Measurements from ENCODE around the gene FKBP6.
"Not testable (repeated sequence)": the region's sequence is repeated elsewhere in the genome, so short reads cannot be mapped to it uniquely, and the experiment has no call there.

Gene FKBP6

GRCh38 chr7:73324081-73324845 lies 3.7 kb upstream of the FKBP6 start:
- not testable (repeated sequence) for FAIRE-seq

GRCh38 chr7:73325424-73325823 lies 2.5 kb upstream of the FKBP6 start:
- not testable (repeated sequence) for FAIRE-seq

- not testable (repeated sequence) for FAIRE-seq
Measured at GRCh38 chr7:73327449-73327848, 512 bp upstream of the FKBP6 start.

DNA sequence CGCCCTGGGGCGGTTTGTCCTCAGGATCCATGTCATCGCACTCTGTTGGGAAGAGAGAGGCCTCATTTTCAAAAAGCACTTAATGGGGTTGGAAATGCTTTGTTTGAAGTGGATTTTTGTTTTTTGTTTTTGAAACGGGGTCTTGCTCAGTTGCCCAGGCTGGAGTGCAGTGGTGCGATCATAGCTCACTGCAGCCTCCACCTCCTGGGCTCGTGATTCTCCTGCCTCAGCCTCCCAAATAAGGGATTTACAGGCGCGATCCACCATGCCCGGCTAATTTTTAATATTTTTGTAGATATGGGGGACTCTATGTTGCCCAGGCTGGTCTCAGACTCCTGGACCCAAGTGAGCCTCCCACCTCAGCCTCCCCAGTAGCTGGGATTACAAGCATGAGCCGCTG lies 735 bp downstream of the FKBP6 start:
- no peak for FAIRE-seq

- no peak for FAIRE-seq
Measured at GRCh38 chr7:73329861-73330581, 2.1 kb downstream of the FKBP6 start.

GRCh38 chr7:73330772-73331171 lies 2.8 kb downstream of the FKBP6 start:
- no peak for FAIRE-seq

DNA sequence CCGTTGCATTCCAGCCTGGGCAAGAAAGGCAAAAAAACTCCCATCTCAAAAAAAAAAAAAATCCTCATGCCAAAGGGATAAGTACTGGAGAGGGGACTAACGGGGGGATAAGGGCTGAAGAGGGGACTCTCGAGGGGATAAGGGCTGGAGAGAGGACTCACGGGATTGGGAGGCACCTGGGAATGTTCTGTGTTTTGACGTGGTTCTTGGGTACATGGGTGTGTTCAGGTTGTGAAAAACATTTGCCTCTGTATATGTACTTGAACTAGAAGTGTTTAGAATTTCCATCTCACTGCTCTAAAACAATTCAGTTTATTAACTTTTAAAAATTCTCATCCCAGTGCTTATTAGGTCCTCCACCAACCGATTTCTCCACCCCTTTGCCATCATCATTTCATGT lies 4.5 kb downstream of the FKBP6 start:
- no peak for FAIRE-seq

GRCh38 chr7:73338321-73338720 lies 10.4 kb downstream of the FKBP6 start:
- FAIRE-seq, result no peak

DNA sequence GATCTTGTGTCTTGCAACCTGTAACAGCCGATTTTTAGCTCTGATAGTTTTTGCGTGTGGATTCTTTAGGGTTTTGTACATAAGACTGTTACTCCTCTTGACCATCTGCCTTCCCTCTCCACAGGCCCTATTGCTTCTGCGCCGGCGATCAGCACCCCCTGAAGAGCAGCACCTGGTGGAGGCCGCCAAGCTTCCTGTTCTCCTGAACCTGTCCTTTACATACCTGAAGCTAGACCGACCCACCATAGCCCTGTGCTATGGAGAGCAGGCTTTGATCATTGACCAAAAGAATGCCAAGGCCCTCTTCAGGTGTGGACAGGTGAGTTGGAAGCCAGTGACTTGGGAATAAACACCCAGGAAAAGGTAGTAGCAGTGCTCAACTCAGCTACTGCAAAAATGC lies 12.6 kb downstream of the FKBP6 start:
- FAIRE-seq, result no peak

DNA sequence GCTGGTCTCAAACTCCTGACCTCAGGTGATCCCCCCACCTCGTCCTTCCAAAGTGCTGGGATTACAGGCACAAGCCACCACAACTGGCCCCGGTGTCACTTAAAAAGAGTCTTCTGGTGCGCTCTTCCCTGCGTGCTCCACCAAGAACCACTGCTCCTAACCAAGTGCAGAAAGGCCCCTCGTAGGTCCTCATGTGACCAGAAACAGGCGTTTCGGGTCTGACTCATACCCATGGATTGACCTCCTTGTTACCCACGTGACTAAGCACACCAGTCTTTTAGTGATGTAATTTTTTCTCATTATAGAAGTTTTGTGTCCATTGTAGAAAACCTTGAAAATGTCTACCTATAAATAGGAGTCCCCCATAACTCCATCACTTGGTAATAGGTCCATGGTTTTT lies 13.9 kb downstream of the FKBP6 start:
- FAIRE-seq, result no peak

GRCh38 chr7:73342645-73343044 lies 14.7 kb downstream of the FKBP6 start:
- FAIRE-seq, result no peak

GRCh38 chr7:73343671-73344380 lies 15.9 kb downstream of the FKBP6 start:
- FAIRE-seq, result no peak

DNA sequence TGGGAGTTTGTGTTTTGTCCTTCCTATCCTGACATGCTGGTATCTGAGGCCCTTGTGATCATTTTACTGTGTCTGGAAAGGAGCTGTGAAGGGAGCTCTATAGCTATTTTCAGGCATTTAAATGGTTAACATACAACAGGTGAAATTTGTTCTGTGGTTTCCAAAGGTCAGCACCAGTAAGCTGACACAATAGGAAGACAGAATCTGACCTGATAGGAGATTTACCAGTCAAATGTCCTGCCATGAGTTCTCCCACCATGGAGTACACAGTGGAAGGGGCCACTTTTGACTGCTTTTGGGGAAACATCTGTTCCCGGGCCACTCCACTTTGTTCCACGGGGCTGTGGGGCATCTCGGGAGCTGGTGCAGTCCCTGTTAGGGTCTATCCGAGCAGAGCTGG lies 17.6 kb downstream of the FKBP6 start:
- no peak for FAIRE-seq

DNA sequence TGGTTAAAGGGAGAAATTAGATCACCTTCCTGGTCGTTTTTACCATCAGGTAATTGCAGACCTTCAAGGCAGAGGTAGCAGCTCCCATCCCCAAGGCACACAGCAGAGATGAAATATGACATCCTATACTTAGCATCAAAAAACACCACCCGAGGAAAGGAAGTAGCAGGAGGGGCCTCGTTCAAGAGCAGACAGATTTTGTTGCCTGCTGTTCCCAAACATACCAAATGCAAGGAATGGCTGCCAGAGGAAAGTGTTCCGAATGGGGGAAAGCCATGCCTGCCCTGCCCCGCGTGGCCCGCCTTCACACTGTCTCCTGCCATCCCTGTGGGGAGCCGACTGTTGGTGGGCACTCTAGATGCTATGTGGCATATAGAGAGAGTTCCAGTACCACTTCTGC lies 18.0 kb downstream of the FKBP6 start:
- no peak for FAIRE-seq

DNA sequence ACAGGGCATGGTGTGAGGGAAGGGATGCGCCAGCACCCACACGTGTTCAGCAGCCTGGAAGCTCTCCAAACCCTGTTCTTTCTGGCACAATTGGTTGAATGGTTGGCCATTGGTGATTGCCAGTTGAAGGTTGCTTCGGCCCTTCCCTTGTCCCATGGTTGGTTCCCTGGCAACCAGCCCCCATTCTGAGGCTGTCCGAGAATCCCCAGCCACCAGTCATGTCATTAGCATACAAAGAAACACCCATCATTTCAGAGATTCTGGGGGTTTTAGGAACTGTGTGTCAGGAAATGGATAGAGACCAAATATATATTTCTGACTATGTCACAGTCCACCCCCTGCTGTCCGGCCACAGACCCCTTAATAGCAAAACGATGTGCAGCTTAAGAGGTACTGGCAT lies 21.8 kb downstream of the FKBP6 start:
- no peak for FAIRE-seq

DNA sequence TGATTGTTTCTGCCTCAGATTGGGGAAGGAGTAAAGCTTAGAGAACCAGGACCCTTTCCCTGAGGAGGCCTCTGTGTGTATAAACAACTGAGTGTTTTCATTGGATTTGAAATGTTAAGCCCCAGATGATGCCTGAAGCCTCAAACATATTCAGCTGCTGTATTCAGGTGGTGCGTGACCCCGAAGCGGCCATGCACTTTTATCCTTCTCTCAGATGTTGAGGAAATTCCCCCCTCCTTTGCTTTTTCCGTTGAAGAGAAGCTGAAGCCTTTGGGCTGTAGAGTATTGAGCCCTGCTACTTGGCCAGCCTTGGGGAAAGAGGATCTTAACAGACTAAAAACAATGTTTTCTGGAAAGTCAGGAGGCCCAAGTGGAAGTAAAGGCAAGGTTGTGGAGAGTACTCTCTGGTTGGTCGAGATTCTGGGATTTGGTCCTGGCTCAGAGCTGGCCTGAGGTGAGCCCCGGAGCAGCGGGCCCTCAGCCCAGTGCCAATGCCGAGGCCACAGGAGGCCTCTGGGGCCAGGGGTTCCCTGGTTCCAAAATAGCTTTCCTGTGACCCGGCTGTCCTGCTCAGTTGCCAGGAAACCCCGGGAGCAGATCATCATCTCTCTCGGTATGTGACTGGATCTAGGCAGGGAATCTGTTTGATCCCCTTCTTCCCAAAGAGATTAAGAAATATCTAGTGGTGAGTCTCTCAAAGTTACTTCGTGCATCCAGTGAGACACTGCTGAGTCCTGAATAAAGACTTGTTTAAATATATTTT lies 22.5 kb downstream of the FKBP6 start:
- no peak for FAIRE-seq

DNA sequence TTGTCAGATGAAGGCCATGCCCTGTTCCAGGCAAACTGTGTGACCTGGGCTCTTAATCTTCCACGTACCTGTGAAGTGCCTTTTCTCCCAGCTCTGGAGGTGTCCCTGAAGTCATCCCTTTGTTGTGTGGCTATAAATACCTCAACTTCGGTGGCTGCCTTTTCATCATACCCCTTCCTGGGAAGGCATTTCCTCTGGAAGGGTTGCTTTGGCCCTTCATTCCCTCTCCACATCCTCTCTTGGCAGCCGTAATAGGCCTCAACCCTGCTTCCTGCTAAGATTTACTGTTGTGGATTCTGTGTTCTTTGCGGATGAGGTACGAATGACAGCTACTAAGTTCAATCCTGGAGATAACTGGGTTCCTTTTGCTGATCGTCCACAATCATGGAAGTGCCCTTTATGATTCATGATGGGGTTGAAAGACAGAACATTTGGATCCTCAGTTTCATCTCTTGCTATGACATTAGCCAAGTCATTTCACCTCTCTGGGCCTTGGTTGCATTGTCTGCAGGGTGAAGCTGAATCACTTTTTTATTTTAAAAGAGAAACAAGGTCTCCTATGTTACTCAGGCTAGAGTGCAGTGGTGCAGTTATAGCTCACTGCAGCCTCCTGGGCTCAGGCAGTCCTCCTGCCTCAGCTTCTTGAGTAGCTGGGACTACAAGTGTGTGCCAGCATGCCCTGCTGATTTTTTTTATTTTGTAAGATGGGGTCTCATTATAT lies 23.6 kb downstream of the FKBP6 start:
- no peak for FAIRE-seq

- FAIRE-seq, result no peak
Measured at GRCh38 chr7:73352784-73353183, 24.8 kb downstream of the FKBP6 start.

GRCh38 chr7:73353243-73353642 lies 25.3 kb downstream of the FKBP6 start:
- FAIRE-seq, result no peak

- no peak for FAIRE-seq
Measured at GRCh38 chr7:73354196-73354595, 26.2 kb downstream of the FKBP6 start.

DNA sequence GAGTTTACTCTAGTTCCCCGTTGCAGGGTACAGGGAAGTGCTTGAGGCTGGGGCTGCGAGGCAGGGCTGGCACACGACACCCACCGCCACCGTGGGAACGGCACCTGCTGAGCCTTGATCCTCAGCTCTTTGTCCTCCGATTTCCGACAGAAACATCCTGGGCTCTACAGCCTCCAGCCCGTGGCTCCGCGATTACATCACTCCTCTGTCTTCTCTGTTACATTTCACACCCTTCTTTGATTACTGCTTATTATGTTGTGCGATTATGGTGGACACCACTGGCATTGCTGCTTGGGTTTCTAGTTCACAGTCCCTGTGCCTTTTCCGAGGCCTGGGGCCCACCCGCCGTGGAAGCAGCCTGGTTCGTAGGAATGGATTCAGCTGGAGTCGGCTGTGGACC lies 26.9 kb downstream of the FKBP6 start:
- no peak for FAIRE-seq

DNA sequence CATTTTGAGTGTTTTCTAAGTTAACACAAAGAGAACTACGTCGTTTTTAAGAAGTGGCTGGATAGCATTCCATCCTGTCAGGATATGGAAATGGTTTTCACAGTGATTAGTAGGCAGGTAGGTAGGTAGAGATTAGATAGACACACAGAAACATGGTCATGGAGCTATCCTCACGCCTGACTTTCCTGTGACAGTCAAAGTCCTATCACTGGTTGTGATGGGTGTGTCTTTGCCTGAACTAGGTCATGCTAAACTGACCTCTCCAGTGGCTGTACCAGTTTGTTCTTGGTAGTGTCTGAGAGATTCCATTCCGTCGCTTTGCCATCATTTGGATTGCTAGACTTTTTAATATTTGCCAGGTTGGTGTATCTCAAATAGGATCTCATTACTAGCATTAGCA lies 28.2 kb downstream of the FKBP6 start:
- no peak for FAIRE-seq
